ENCODE results near the gene FRMD5. TPM values are rescaled to one million over a fixed set of nuclear protein-coding genes. Genes with fewer than 3 reads are reported as not detected.

The FRMD5 gene
- polyA plus RNA-seq, 3 donors = not detected

- Histone ChIP-seq H3K4me1 (ENCODE audit: control insufficient read depth in 1 of 2, insufficient read depth in 2 of 2, low read length in 2 of 2) (no peaks in the 10 kb centered on the region), H3K27ac (ENCODE audit: low read depth in 1 of 2, low read length in 2 of 2) (no peak overlapping the region), H3K9ac (ENCODE audit: insufficient read depth, low read length, poor library complexity, severe bottlenecking) (no peak overlapping the region), H3K9me3 (replicated peaks in 1 of 2; ENCODE audit: control insufficient read depth in 1 of 2, insufficient read depth in 1 of 2, low read length in 2 of 2) (no peaks in the 10 kb centered on the region), H3K36me3 (replicated peaks in 1 of 2; ENCODE audit: control insufficient read depth in 1 of 2, insufficient read depth in 2 of 2, low read length in 2 of 2) (no peaks in the 10 kb centered on the region), H3K4me3 (replicated peaks in 1 of 3; ENCODE audit: low read depth in 2 of 3, low read length in 3 of 3) (no peak overlapping the region), H3K79me2 (ENCODE audit: insufficient read depth, low read length) (no peaks in the 10 kb centered on the region), H3K4me2 (replicated peaks; ENCODE audit: extremely low read depth, low read length, poor library complexity, severe bottlenecking) (no peak overlapping the region), H3K27me3 (ENCODE audit: control insufficient read depth in 2 of 2, insufficient read depth in 2 of 2, low read length in 2 of 2) (peaks cover 4 to 5% of the 10 kb centered on the region in 2 donors), H2AFZ (ENCODE audit: insufficient read depth, low read depth, low read length, poor library complexity, severe bottlenecking) (no peak overlapping the region), H4K20me1 (ENCODE audit: insufficient read depth, low read length) (no peaks in the 10 kb centered on the region)
- Mint-ChIP-seq H3K27me3 (ENCODE audit: low read depth in 3 of 3) (peaks cover 7 to 11% (median 9%) of the 10 kb centered on the region in 3 donors), H3K4me1 (peaks cover 2% of the 10 kb centered on the region), H3K36me3 (no peaks in the 10 kb centered on the region), H3K4me3 (no peak overlapping the region), H3K27ac (no peak overlapping the region), H3K9me3 (no peaks in the 10 kb centered on the region)
- 71% methylated on average over 1 of the region's 1 CpG for WGBS (ENCODE audit: insufficient coverage)
- DNase-seq = no peak
- intact Hi-C loops (cut with micrococcal nuclease) = no loop called here
- TF ChIP-seq CTCF (IDR thresholded peaks at IDR 0.05) = no peak
Observed at GRCh38 chr15:44216958-44217357, 21.9 kb upstream of the FRMD5 start.

- peaks cover 2% of the 10 kb centered on the region for H3K4me1 Mint-ChIP-seq
- no peak for TF ChIP-seq CTCF (IDR thresholded peaks at IDR 0.05)
- no peak for DNase-seq
- Histone ChIP-seq H3K27me3 (ENCODE audit: control insufficient read depth in 2 of 2, insufficient read depth in 2 of 2, low read length in 2 of 2) (peaks cover 4 to 5% of the 10 kb centered on the region in 2 donors), H3K79me2 (ENCODE audit: insufficient read depth, low read length) (no peaks in the 10 kb centered on the region), H3K4me3 (replicated peaks in 1 of 3; ENCODE audit: low read depth in 2 of 3, low read length in 3 of 3) (no peak overlapping the region), H3K27ac (ENCODE audit: low read depth in 1 of 2, low read length in 2 of 2) (no peak overlapping the region), H3K4me1 (ENCODE audit: control insufficient read depth in 1 of 2, insufficient read depth in 2 of 2, low read length in 2 of 2) (no peaks in the 10 kb centered on the region), H3K4me2 (replicated peaks; ENCODE audit: extremely low read depth, low read length, poor library complexity, severe bottlenecking) (no peak overlapping the region), H3K9me3 (replicated peaks in 1 of 2; ENCODE audit: control insufficient read depth in 1 of 2, insufficient read depth in 1 of 2, low read length in 2 of 2) (no peaks in the 10 kb centered on the region), H2AFZ (ENCODE audit: insufficient read depth, low read depth, low read length, poor library complexity, severe bottlenecking) (no peak overlapping the region), H3K9ac (ENCODE audit: insufficient read depth, low read length, poor library complexity, severe bottlenecking) (no peak overlapping the region), H4K20me1 (ENCODE audit: insufficient read depth, low read length) (no peaks in the 10 kb centered on the region), H3K36me3 (replicated peaks in 1 of 2; ENCODE audit: control insufficient read depth in 1 of 2, insufficient read depth in 2 of 2, low read length in 2 of 2) (no peaks in the 10 kb centered on the region)
- no peaks in the 10 kb centered on the region for H3K9me3 Mint-ChIP-seq
- H3K27me3 Mint-ChIP-seq (ENCODE audit: low read depth in 3 of 3) = peaks cover 7 to 10% (median 9%) of the 10 kb centered on the region in 3 donors
- H3K4me3 Mint-ChIP-seq = no peak overlapping the region
- intact Hi-C loops (cut with micrococcal nuclease) = no loop called here
- H3K36me3 Mint-ChIP-seq = no peaks in the 10 kb centered on the region
- no peak overlapping the region for H3K27ac Mint-ChIP-seq
- 69% methylated on average over 2 of the region's 3 CpGs for WGBS (ENCODE audit: insufficient coverage)
Observed at GRCh38 chr15:44215594-44215993, 20.5 kb upstream of the FRMD5 start.
